Cerebellar cortex (tissue), 1 donor: ENCODE measurements around the gene NSFL1C.
"Not testable (repeated sequence)": the region's sequence is repeated elsewhere in the genome, so short reads cannot be mapped to it uniquely, and the experiment has no call there.

Experiments
- DNase-seq: peaks from one replicate; pipeline ENCODE4 v3.0.0-alpha.2; 2015; ENCODE audit warnings: low spot score

NSFL1C gene

GRCh38 chr20:1466211-1467081 is at the start of gene NSFL1C:
TSS of gene NSFL1C (minus strand) at chr20:1466849. CDS start at chr20:1466824, 25 bp downstream.
- peak; percentile 87 for DNase-seq

- DNase-seq: no peak
Observed at GRCh38 chr20:1513801-1514200, 47.2 kb upstream of the NSFL1C start.

- peak; percentile 3 for DNase-seq
Observed at GRCh38 chr20:1509237-1509636, 42.6 kb upstream of the NSFL1C start.

GRCh38 chr20:1508574-1508973 is 41.9 kb upstream of the NSFL1C start:
- no peak for DNase-seq

GRCh38 chr20:1507276-1507675 is 40.6 kb upstream of the NSFL1C start:
- no peak for DNase-seq

- no peak for DNase-seq
Observed at GRCh38 chr20:1505871-1506270, 39.2 kb upstream of the NSFL1C start.

GRCh38 chr20:1505361-1505760 is 38.7 kb upstream of the NSFL1C start:
- no peak for DNase-seq

- peak; percentile 62 for DNase-seq
Observed at GRCh38 chr20:1503564-1504227, 37.0 kb upstream of the NSFL1C start.

GRCh38 chr20:1500496-1500895 is 33.8 kb upstream of the NSFL1C start:
- DNase-seq: no peak

GRCh38 chr20:1499528-1500420 is 33.1 kb upstream of the NSFL1C start:
- no peak for DNase-seq

- not testable (repeated sequence) for DNase-seq
Observed at GRCh38 chr20:1497371-1497770, 30.7 kb upstream of the NSFL1C start.

- DNase-seq: no peak
Observed at GRCh38 chr20:1496930-1497329, 30.3 kb upstream of the NSFL1C start.

- no peak for DNase-seq
Observed at GRCh38 chr20:1494436-1494835, 27.8 kb upstream of the NSFL1C start.

GRCh38 chr20:1493536-1493935 is 26.9 kb upstream of the NSFL1C start:
- no peak for DNase-seq

GRCh38 chr20:1491860-1492642 is 25.4 kb upstream of the NSFL1C start:
- DNase-seq: no peak

- no peak for DNase-seq
Observed at GRCh38 chr20:1491281-1491840, 24.7 kb upstream of the NSFL1C start, which contains the start of gene SIRPB2. TSS of gene SIRPB2 (minus strand) at chr20:1491420. CDS start at chr20:1491359, 61 bp downstream.

GRCh38 chr20:1490643-1491195 is 24.1 kb upstream of the NSFL1C start:
- no peak for DNase-seq

GRCh38 chr20:1489764-1490436 is 23.3 kb upstream of the NSFL1C start:
- no peak for DNase-seq

GRCh38 chr20:1489325-1489724 is 22.7 kb upstream of the NSFL1C start:
- no peak for DNase-seq

GRCh38 chr20:1486566-1486965 is 19.9 kb upstream of the NSFL1C start:
- DNase-seq: no peak
